Measurements from ENCODE around the gene AKR1C1. TPM values are rescaled to one million over a fixed set of nuclear protein-coding genes. Genes with fewer than 3 reads are reported as not detected.
"Not testable (repeated sequence)": the region's sequence is repeated elsewhere in the genome, so short reads cannot be mapped to it uniquely, and the experiment has no call there.

Gene AKR1C1
- total RNA-seq, 6 experiments from 2014 or later: 2.6 to 5.7 (median 4.8) TPM

DNA sequence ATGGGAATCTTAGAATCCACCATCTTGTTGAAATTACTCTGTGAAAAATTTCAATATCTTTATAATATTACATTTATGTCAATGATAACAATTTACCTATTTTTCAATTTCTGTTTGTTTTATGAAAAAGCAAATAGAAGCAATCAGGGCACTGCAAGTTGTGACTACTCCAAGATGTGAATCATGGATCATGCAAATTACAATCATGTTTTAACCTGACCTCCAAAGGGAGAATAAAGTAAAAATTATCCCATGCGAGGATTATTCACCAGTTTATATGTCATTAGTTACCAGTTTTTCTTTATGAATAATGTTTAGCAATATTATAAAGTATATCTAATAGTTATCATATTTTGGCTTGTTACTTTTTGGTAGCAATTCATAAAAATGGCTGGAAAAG is 907 bp upstream of the AKR1C1 start:
- not testable (repeated sequence) for H3K36me3 Mint-ChIP-seq (ENCODE audit: low read depth); H3K27ac Mint-ChIP-seq; H3K9me3 Mint-ChIP-seq; DNase-seq; H3K27me3 Mint-ChIP-seq (ENCODE audit: insufficient read depth); H3K4me1 Mint-ChIP-seq (ENCODE audit: low read depth)
- H3K4me3 Mint-ChIP-seq: peak overlapping the region; percentile 63; the same call in 1 of the 2 replicates

DNA sequence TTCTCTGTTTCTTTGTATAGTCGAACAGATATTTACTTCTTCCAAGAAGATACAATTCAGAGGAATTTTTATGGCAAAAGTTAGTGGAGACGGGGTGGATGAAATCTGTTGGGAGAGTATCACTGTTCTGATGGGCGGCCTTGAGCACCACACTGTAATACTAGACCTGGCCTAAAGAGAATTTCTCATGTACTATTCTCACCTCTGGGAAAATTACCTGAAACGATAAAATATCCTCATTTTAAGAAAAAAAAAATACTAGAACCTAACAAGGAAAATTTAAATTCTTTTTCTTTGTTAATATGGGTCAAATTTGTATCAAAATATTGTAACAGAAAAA is 570 bp downstream of the AKR1C1 start:
- H3K4me3 Mint-ChIP-seq: not testable (repeated sequence)

DNA sequence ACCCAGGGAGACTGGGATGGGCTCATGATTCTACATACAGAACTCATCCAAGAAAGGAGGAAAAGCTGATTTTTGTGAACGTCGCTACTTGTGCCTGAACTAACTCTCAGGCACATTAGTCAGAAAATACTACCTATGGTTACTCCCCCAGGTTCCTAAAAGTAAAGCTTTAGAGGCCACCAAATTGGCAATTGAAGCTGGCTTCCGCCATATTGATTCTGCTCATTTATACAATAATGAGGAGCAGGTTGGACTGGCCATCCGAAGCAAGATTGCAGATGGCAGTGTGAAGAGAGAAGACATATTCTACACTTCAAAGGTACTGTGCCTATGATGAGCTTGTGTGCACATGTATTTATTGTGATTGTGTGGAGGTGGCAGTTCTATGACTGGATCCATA is 2.5 kb downstream of the AKR1C1 start:
- H3K27me3 Mint-ChIP-seq (ENCODE audit: insufficient read depth); H3K36me3 Mint-ChIP-seq (ENCODE audit: low read depth); H3K9me3 Mint-ChIP-seq; H3K27ac Mint-ChIP-seq; H3K4me1 Mint-ChIP-seq (ENCODE audit: low read depth); H3K4me3 Mint-ChIP-seq; DNase-seq: not testable (repeated sequence)

More for the DNA sequence above, 570 bp downstream of the AKR1C1 start:
- not testable (repeated sequence) for H3K36me3 Mint-ChIP-seq (ENCODE audit: low read depth); DNase-seq; H3K27ac Mint-ChIP-seq; H3K9me3 Mint-ChIP-seq; H3K27me3 Mint-ChIP-seq (ENCODE audit: insufficient read depth); H3K4me1 Mint-ChIP-seq (ENCODE audit: low read depth)

DNA sequence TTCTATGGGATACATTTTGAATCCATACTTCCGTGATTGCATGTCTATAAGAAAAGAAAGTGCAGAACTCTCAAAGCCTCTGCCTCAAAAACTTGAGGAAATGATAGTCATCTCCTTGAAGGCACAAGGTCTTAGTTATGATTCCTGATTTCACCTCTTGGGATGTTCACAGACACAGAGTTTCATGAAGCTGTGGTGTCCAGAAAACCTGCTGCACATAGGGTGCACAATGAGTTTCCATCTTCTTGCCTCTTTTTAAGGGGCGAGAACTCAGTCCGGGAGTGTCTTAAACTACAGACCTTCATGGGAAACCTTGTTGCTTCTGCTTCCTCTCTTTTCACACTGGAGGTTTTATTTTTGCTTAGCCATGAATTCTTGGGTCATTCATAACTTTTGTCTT is 4.0 kb downstream of the AKR1C1 start:
- not testable (repeated sequence) for H3K36me3 Mint-ChIP-seq (ENCODE audit: low read depth); H3K27me3 Mint-ChIP-seq (ENCODE audit: insufficient read depth); H3K9me3 Mint-ChIP-seq; H3K27ac Mint-ChIP-seq; H3K4me1 Mint-ChIP-seq (ENCODE audit: low read depth); H3K4me3 Mint-ChIP-seq; DNase-seq

DNA sequence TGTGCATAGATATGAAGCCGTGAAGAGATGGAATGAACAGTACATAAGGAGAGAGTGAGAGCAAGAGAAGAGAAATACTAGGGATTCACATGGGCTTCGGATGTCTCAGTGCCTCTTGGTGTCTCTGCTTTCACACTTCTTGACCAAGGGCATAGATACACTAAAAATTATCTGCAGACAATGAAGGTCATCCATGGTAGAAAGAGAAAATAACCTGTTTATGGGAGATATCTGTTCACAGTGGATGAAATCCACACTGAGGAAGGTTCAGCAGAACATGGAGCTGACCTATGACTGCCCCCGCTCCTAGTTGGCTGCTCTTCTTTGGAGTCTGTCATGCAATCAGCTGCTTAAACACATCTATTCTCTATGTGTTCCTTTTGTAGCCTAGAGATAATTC is 6.1 kb downstream of the AKR1C1 start:
- not testable (repeated sequence) for DNase-seq; H3K4me1 Mint-ChIP-seq (ENCODE audit: low read depth); H3K27me3 Mint-ChIP-seq (ENCODE audit: insufficient read depth); H3K4me3 Mint-ChIP-seq; H3K27ac Mint-ChIP-seq; H3K36me3 Mint-ChIP-seq (ENCODE audit: low read depth); H3K9me3 Mint-ChIP-seq

DNA sequence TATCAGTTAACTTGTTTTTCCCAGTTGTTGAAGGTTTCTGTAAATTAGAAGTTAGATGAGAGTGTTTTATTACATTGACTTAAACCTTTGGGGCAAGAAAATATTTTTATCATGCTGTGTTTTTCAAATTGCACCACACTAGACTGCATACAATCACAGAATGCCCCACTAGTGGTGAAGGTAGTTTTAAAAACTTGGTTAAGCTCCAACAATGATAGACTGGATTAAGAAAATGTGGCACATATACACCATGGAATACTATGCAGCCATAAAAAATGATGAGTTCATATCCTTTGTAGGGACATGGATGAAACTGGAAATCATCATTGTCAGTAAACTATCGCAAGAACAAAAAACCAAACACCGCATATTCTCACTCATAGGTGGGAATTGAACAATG is 7.1 kb downstream of the AKR1C1 start:
- H3K4me1 Mint-ChIP-seq (ENCODE audit: low read depth); H3K27ac Mint-ChIP-seq; H3K9me3 Mint-ChIP-seq; H3K27me3 Mint-ChIP-seq (ENCODE audit: insufficient read depth); DNase-seq; H3K4me3 Mint-ChIP-seq; H3K36me3 Mint-ChIP-seq (ENCODE audit: low read depth): not testable (repeated sequence)

DNA sequence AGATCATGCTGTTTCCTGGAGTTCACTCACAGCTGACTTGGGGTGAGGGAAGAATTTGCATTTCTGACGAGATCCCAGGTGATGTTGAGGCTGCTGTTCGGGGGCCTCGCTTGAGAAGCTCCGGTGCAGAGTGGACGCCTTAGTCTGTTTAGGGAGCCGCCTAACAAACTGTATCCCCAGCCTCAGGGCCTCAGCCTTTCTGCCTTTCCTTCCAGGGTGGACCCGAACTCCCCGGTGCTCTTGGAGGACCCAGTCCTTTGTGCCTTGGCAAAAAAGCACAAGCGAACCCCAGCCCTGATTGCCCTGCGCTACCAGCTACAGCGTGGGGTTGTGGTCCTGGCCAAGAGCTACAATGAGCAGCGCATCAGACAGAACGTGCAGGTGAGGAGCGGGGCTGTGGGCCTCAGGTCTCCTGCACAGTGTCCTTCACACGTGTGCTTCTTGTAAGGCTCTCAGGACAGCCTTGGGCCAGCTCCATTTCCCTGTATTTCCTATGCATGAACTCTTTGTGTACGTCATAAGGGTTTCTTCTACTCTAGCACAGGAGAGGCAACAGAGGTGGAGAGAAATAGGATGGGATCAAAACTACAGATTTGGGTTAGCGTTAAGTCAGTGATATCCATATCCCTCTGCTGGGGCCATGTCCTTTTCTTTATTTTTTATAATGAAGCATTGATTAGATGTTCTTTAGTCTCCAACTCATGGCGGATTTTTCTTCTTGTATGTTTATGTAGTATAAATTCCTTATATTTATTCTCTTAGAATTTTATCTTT is 9.3 kb downstream of the AKR1C1 start:
- not testable (repeated sequence) for H3K27me3 Mint-ChIP-seq (ENCODE audit: insufficient read depth); H3K27ac Mint-ChIP-seq; H3K9me3 Mint-ChIP-seq; DNase-seq; H3K36me3 Mint-ChIP-seq (ENCODE audit: low read depth); H3K4me3 Mint-ChIP-seq; H3K4me1 Mint-ChIP-seq (ENCODE audit: low read depth)

DNA sequence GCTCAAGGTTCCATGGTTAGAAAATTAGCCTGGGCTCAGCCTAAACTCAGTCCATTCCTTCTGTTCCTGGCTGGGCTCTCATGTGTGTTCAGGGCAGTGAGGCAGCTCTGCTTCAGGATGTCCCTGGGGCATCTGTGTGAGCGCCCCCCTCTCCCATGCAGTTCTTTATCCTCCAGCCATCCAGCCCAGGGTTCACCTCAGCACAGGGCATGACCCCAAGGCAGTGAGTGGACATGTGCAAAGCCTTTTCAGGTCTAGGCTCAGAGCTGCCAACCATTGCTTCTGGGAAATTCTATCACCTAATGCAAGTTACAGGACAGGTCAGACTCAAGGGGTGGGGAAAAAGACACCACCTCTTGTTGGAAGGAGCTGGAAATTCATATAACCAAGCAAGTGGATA is 10.1 kb downstream of the AKR1C1 start:
- not testable (repeated sequence) for H3K27me3 Mint-ChIP-seq (ENCODE audit: insufficient read depth); H3K4me3 Mint-ChIP-seq; H3K4me1 Mint-ChIP-seq (ENCODE audit: low read depth); H3K36me3 Mint-ChIP-seq (ENCODE audit: low read depth); H3K9me3 Mint-ChIP-seq; DNase-seq; H3K27ac Mint-ChIP-seq

DNA sequence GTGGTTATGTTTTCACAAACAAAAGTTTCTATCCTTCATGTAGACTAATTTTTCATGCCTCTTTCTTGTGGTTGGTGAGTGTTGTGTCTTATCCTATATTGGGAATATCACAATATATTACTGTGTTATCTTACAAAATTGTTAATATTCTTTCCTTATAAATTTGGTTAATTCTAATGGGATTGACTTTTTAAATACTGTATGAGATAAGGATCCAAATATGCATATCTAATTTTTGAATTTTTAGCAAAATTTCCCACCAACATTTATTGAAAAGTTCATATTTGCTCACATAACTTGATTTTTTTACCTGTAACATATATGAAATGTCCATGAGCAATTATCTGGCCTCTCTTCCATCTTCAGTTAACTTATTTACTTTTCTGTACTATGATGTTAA is 11.2 kb downstream of the AKR1C1 start:
- H3K9me3 Mint-ChIP-seq; H3K36me3 Mint-ChIP-seq (ENCODE audit: low read depth); H3K27me3 Mint-ChIP-seq (ENCODE audit: insufficient read depth); DNase-seq; H3K27ac Mint-ChIP-seq; H3K4me3 Mint-ChIP-seq; H3K4me1 Mint-ChIP-seq (ENCODE audit: low read depth): not testable (repeated sequence)

DNA sequence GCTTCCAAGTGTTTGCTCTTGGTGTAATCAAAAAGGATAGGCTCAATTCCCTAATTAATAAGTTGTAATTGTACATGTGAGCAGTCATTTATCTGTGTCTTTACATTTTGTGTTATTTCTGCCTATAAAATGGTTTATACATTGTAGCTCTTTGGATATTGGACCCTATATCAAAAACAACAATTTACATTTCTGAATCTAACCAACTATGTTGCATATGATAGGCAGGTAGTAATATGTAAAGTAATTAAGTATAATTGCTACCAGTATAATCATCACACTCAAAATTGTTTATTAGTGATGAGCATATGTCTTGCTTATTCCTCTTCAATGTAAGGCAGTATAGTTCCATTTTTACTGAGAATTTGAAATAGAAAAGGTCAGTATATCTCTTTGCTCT is 13.8 kb downstream of the AKR1C1 start:
- Mint-ChIP-seq H3K36me3 (ENCODE audit: low read depth) (no peaks in the 10 kb centered on the region), H3K4me1 (ENCODE audit: low read depth) (no peaks in the 10 kb centered on the region; the same call in 1 of the 2 replicates), H3K27ac (no peak overlapping the region), H3K9me3 (no peaks in the 10 kb centered on the region), H3K27me3 (ENCODE audit: insufficient read depth) (no peaks in the 10 kb centered on the region; the same call in 1 of the 2 replicates), H3K4me3 (no peak overlapping the region)
- TF ChIP-seq, protein P1, sequence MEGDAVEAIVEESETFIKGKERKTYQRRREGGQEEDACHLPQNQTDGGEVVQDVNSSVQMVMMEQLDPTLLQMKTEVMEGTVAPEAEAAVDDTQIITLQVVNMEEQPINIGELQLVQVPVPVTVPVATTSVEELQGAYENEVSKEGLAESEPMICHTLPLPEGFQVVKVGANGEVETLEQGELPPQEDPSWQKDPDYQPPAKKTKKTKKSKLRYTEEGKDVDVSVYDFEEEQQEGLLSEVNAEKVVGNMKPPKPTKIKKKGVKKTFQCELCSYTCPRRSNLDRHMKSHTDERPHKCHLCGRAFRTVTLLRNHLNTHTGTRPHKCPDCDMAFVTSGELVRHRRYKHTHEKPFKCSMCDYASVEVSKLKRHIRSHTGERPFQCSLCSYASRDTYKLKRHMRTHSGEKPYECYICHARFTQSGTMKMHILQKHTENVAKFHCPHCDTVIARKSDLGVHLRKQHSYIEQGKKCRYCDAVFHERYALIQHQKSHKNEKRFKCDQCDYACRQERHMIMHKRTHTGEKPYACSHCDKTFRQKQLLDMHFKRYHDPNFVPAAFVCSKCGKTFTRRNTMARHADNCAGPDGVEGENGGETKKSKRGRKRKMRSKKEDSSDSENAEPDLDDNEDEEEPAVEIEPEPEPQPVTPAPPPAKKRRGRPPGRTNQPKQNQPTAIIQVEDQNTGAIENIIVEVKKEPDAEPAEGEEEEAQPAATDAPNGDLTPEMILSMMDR (IDR thresholded peaks at IDR 0.05): no peak
- no peak for DNase-seq
